ENCODE results near the gene SGSM1. TPM values are rescaled to one million over a fixed set of nuclear protein-coding genes. Genes with fewer than 3 reads are reported as not detected.

Gene SGSM1, protein sequence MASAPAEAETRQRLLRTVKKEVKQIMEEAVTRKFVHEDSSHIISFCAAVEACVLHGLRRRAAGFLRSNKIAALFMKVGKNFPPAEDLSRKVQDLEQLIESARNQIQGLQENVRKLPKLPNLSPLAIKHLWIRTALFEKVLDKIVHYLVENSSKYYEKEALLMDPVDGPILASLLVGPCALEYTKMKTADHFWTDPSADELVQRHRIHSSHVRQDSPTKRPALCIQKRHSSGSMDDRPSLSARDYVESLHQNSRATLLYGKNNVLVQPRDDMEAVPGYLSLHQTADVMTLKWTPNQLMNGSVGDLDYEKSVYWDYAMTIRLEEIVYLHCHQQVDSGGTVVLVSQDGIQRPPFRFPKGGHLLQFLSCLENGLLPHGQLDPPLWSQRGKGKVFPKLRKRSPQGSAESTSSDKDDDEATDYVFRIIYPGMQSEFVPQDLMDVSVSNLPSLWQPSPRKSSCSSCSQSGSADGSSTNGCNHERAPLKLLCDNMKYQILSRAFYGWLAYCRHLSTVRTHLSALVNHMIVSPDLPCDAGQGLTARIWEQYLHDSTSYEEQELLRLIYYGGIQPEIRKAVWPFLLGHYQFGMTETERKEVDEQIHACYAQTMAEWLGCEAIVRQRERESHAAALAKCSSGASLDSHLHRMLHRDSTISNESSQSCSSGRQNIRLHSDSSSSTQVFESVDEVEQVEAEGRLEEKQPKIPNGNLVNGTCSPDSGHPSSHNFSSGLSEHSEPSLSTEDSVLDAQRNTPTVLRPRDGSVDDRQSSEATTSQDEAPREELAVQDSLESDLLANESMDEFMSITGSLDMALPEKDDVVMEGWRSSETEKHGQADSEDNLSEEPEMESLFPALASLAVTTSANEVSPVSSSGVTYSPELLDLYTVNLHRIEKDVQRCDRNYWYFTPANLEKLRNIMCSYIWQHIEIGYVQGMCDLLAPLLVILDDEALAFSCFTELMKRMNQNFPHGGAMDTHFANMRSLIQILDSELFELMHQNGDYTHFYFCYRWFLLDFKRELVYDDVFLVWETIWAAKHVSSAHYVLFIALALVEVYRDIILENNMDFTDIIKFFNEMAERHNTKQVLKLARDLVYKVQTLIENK
- total RNA-seq (4.7 TPM), polyA plus RNA-seq (ENCODE audit: insufficient read depth, low read depth, low replicate concordance) (3.6 TPM)
- long read RNA-seq, donor 1: 0 reads
- long read RNA-seq, donor 2: 0 reads
- long read RNA-seq, donor 3: 0 reads
- long read RNA-seq, donor 4: 0 reads
- long read RNA-seq, donor 5: 0 reads
- long read RNA-seq, donor 6: 0 reads
- long read RNA-seq, donor 7, full-length matches to known transcripts: 1 of 5 reads
- long read RNA-seq, donor 7, partial matches to known transcripts: 3 of 5 reads
- long read RNA-seq, donor 7, other reads (novel, unspliced or antisense): 1 of 5 reads
- long read RNA-seq, donor 8: 0 reads
- long read RNA-seq, donor 9: 0 reads
- long read RNA-seq, donor 10: 0 reads

DNA sequence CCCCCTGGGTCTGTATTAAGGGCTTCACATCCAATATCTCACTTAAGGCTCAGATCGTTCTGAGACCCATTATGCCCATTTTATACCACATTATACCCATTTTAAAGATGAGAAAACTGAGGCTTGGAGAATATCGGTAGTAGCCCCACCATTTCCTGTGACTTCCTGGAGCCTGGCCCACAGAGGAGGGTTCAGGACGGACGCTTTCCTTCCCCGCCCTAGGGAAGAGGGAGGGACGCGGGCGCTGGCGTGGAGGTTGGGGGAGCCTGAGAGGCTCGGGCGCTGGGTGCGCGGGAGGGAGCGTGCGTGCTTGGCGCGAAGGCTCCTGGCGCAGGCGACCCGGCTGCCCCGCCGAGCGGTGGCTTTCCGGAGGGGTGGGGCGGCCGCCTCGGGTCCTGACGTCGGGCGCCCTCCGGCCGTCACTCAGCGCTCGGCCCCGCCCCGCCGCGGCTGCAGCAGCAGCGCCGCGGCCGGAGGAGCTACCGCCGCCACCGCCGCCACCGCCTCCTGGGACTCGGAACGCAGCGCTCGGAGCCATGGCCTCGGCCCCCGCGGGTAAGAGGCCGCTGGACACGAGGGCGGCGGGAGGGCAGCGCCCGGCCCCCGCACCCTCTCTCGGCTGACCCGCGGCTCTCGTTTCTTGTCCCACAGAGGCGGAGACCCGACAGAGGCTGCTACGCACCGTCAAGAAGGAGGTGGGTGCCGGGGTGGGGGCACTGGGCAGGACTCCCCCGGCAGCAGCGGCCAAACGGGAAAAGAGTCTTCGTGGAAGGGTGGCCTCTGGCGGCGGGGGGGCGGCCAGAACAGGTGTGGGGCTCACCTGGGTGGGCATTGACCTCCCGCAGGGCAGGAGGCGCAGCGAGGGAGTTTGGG is at the start of gene SGSM1:
Gene SGSM1 (plus strand): TSS at position 422 of the 873 bp plus-strand sequence. CDS start 115 bp downstream, at position 537.
- Histone ChIP-seq H3K27ac (ENCODE audit: low read depth in 2 of 2, low read length in 2 of 2) (peak within 1 kb of the TSS; percentile 69 to 88), H3K27me3 (ENCODE audit: control insufficient read depth, insufficient read depth, low read length) (no peaks in the 10 kb centered on the region), H3K9ac (ENCODE audit: low read length in 3 of 3) (peak within 1 kb of the TSS; percentile 22 to 59 (median 48)), H3K9me3 (ENCODE audit: control insufficient read depth in 2 of 3, insufficient read depth in 1 of 3, low read length in 3 of 3) (no peaks in the 10 kb centered on the region), H3K36me3 (ENCODE audit: control insufficient read depth in 2 of 3, insufficient read depth in 3 of 3, low read length in 3 of 3) (no peaks in the 10 kb centered on the region), H3K4me3 (ENCODE audit: low read length in 3 of 3) (peak within 1 kb of the TSS; percentile 48 to 67 (median 67)), H3K4me1 (ENCODE audit: control insufficient read depth in 2 of 3, insufficient read depth in 2 of 3, low read depth in 1 of 3, low read length in 3 of 3) (peaks cover 0 to 25% (median 0%) of the 10 kb centered on the region in 3 donors)
- DNase-seq (peak; percentile 83 to 93 (median 87)), FAIRE-seq (no peak)
- TF ChIP-seq, protein P1, sequence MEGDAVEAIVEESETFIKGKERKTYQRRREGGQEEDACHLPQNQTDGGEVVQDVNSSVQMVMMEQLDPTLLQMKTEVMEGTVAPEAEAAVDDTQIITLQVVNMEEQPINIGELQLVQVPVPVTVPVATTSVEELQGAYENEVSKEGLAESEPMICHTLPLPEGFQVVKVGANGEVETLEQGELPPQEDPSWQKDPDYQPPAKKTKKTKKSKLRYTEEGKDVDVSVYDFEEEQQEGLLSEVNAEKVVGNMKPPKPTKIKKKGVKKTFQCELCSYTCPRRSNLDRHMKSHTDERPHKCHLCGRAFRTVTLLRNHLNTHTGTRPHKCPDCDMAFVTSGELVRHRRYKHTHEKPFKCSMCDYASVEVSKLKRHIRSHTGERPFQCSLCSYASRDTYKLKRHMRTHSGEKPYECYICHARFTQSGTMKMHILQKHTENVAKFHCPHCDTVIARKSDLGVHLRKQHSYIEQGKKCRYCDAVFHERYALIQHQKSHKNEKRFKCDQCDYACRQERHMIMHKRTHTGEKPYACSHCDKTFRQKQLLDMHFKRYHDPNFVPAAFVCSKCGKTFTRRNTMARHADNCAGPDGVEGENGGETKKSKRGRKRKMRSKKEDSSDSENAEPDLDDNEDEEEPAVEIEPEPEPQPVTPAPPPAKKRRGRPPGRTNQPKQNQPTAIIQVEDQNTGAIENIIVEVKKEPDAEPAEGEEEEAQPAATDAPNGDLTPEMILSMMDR (IDR thresholded peaks at IDR 0.05; ENCODE audit: borderline replicate concordance, extremely low read depth, insufficient read depth): no peak
- intact Hi-C loops (cut with DNase I): no loop called here

DNA sequence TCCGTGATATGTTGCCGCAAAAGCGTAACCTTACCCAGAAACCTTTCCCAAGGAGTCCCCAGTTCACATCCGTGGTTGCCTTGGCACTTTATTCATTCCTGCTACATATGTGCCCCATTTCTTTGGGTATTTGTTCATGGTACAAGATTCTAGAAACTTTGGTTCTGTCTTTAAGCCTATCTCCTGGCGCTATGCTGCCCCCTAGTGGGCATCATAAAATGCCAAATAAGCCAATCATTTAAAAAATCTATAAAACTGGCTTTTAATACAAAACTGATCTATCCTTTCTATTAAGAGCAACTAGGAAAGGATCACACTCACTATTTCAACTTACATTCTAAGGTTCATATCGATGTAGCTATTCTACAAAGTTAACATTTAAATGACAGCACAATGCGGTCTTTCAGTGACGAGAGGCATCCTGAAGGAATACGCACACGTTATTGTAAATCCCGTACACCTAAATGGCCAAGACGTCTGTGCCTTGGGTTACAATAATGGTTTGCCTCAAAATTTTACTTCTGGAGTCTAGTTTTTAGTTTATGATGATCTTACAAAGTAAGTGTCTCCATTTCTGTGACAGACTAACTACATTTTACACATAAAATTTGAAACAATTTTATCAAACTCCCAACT is 47.7 kb upstream of the SGSM1 start:
- Histone ChIP-seq H3K36me3 (ENCODE audit: control insufficient read depth in 2 of 3, insufficient read depth in 3 of 3, low read length in 3 of 3) (no peaks in the 10 kb centered on the region), H3K4me1 (ENCODE audit: control insufficient read depth in 2 of 3, insufficient read depth in 2 of 3, low read depth in 1 of 3, low read length in 3 of 3) (no peaks in the 10 kb centered on the region), H3K9ac (ENCODE audit: low read length in 3 of 3) (no peak overlapping the region), H3K27me3 (ENCODE audit: control insufficient read depth, insufficient read depth, low read length) (no peaks in the 10 kb centered on the region), H3K27ac (ENCODE audit: low read depth in 2 of 2, low read length in 2 of 2) (no peak overlapping the region), H3K9me3 (ENCODE audit: control insufficient read depth in 2 of 3, insufficient read depth in 1 of 3, low read length in 3 of 3) (no peaks in the 10 kb centered on the region), H3K4me3 (ENCODE audit: low read length in 3 of 3) (no peak overlapping the region)
- DNase-seq: peak in 3 of 5 donors; percentile 47 to 77 (median 60)
- intact Hi-C loops (cut with DNase I): no loop called here
- FAIRE-seq: peak; percentile 78
- TF ChIP-seq, protein P1 (IDR thresholded peaks at IDR 0.05; ENCODE audit: borderline replicate concordance, extremely low read depth, insufficient read depth): peak; percentile 82
